Fibroblast of peridontal ligament (primary cell): Measurements from ENCODE around the gene REEP2.
"Not testable (repeated sequence)": the region's sequence is repeated elsewhere in the genome, so short reads cannot be mapped to it uniquely, and the experiment has no call there.

ENCODE experiments used
- DNase-seq: peaks from one replicate; pipeline ENCODE4 v3.0.0-alpha.2; 2010; ENCODE audit errors: extremely low read depth

REEP2 gene

DNA sequence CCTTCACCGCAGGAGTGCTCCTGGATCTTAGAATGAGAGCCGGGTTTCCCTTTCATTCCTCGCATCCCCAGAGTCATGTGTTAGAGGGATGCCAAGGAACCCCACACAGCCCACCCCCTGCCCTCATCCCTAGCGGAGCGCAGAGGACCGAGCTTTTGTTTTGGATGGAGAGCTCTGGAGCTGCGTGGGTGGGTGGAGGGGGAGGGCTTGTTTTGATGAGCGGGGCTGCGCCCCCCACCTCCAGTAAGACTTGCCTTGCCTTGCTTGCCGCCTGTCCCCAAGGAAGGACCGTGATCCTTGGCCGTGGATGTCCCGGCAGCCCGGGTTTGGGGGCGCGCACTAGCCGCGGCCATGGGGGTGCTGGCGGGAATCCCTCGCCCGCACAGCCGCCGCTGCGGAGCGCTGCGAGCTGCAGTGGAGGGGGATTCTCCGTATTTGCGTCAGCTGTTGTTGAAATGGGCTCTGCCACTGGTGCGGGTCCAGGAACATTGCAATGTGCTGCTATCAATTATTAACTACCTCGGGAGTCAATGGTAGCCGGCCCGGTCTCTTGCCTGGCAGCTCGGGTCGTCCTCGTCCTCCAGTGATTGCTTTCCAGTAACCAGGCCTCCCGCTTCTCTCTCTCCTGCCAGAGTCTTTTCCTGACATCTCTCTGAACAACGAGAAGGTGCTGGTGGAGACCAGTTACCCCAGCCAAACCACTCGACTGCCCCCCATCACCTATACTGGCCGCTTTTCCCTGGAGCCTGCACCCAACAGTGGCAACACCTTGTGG is 27.5 kb downstream of the REEP2 start:
- peak; percentile 60 for DNase-seq

DNA sequence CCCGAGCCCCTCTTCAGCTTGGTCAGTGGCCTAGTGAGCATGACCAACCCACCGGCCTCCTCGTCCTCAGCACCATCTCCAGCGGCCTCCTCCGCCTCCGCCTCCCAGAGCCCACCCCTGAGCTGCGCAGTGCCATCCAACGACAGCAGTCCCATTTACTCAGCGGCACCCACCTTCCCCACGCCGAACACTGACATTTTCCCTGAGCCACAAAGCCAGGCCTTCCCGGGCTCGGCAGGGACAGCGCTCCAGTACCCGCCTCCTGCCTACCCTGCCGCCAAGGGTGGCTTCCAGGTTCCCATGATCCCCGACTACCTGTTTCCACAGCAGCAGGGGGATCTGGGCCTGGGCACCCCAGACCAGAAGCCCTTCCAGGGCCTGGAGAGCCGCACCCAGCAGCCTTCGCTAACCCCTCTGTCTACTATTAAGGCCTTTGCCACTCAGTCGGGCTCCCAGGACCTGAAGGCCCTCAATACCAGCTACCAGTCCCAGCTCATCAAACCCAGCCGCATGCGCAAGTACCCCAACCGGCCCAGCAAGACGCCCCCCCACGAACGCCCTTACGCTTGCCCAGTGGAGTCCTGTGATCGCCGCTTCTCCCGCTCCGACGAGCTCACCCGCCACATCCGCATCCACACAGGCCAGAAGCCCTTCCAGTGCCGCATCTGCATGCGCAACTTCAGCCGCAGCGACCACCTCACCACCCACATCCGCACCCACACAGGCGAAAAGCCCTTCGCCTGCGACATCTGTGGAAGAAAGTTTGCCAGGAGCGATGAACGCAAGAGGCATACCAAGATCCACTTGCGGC is 28.2 kb downstream of the REEP2 start:
- DNase-seq = peak; percentile 61

DNA sequence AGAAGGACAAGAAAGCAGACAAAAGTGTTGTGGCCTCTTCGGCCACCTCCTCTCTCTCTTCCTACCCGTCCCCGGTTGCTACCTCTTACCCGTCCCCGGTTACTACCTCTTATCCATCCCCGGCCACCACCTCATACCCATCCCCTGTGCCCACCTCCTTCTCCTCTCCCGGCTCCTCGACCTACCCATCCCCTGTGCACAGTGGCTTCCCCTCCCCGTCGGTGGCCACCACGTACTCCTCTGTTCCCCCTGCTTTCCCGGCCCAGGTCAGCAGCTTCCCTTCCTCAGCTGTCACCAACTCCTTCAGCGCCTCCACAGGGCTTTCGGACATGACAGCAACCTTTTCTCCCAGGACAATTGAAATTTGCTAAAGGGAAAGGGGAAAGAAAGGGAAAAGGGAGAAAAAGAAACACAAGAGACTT is 28.9 kb downstream of the REEP2 start:
- DNase-seq = no peak

DNA sequence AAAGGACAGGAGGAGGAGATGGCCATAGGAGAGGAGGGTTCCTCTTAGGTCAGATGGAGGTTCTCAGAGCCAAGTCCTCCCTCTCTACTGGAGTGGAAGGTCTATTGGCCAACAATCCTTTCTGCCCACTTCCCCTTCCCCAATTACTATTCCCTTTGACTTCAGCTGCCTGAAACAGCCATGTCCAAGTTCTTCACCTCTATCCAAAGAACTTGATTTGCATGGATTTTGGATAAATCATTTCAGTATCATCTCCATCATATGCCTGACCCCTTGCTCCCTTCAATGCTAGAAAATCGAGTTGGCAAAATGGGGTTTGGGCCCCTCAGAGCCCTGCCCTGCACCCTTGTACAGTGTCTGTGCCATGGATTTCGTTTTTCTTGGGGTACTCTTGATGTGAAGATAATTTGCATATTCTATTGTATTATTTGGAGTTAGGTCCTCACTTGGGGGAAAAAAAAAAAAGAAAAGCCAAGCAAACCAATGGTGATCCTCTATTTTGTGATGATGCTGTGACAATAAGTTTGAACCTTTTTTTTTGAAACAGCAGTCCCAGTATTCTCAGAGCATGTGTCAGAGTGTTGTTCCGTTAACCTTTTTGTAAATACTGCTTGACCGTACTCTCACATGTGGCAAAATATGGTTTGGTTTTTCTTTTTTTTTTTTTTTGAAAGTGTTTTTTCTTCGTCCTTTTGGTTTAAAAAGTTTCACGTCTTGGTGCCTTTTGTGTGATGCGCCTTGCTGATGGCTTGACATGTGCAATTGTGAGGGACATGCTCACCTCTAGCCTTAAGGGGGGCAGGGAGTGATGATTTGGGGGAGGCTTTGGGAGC is 29.5 kb downstream of the REEP2 start:
- DNase-seq = peak; percentile 80

DNA sequence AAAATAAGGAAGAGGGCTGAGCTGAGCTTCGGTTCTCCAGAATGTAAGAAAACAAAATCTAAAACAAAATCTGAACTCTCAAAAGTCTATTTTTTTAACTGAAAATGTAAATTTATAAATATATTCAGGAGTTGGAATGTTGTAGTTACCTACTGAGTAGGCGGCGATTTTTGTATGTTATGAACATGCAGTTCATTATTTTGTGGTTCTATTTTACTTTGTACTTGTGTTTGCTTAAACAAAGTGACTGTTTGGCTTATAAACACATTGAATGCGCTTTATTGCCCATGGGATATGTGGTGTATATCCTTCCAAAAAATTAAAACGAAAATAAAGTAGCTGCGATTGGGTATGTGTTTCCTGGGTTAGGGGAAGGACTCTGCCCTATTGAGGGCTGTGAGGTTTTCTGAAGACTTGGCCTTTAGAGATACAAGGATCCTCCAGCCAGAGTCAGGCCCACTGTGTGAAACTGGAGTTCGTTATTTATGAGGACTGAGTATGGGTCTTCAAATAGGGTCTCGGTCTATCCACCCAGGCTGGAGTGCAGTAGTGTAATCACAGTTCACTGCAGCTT is 30.2 kb downstream of the REEP2 start:
- DNase-seq = peak; percentile 86

DNA sequence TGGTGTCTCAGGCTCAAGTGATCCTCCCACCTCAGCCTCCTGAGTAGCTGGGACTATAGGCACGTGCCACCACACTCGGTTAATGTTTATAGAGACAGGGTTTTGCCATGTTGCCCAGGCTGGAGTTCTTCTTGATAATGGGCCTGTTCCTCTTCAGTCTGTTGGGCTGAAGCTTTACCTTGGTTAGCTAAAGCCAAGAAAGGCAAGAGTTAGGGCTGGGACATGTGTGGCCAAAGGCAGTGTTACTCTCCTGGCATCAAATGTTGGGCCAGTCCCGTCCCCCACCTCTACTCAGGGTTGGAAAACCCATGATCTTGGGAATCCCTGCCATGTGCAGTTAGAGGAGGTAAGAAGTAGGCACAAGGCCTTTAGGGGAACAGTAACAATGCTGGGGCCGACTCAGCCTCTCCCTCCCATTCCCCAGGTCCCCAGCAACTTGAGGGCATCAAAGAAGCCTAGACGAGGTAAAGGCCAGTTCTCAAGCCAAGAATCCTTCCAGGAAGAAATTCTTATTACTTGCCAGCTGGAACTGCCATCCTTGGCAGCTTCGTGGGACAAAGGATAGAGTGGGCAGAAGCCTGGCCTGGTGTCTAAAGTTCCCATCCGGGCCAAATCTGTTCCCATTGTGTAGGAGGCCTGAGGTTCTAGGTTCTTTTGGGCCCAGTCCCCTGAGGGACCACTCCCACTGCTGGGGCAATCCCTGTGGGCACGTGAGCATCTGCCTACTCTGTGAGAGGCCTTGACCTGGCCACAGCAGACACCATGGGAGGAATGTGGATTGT is 30.9 kb downstream of the REEP2 start:
- DNase-seq = peak; percentile 90

DNA sequence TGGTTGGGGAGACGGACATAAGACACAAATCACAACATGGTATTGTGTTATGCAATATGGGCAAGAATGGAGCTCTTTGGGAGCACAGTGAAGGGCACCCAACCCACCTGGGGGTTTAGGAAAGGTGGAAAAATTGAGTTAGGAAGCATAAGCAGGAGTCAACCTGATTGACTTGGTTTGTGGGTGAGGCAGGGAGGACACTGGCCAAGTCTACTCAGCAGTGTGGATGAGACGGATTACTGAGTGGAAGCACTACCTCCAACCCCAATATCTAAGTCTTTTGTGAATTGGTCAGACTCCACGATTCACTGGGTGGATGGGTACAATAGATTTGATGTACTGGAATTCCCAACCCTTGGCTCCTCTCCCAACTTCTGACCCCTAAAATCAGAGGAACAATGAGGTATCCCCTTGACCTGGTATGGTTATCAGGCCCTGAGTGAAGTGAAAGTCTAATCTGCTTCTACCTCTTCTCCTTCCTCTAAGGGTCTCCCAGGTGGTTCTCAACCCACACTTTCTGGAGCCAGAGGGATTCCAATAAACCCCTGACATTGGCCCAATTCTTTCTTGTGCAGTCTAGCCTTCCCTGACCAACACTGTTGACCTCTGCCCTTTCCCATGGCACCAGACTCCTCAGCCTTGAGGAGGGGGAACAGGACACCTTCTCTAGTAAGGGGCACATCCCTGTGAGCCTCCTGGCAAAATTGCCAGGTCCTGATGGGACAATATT is 31.6 kb downstream of the REEP2 start:
- peak; percentile 89 for DNase-seq

DNA sequence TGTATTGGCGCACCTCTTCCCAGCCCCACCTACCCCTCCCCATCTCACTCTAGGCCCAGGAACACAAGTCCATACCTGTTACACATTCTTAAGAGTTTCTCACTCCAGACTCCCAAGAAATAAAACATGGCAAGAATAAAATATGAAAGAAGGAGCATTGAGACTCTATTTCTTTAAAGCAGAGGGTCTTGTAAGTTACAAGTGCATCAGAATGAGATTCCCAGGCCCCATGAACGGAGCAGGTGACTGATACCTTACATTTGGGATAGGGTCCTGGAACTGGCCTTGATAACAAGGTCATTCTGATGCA is 32.1 kb downstream of the REEP2 start:
- no peak for DNase-seq

DNA sequence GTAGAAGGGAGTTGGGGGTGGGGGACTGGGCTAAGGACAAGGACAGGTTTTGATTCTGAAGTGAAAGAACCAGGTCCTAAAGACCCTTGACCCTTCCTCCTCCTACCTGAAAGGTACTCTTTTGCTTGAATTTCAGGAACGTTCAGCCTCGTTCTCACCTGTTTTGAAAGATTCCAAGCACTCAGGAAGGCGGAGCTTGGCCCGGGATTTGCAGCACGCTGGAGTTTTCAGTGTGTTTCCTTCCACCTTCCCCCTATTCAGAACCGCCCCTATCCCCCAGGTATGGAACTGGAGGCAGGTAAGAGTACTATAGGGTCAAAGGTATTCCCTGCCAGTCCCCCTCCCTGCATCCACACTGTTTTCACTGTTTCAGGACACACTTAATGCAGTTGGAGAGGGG is 33.5 kb downstream of the REEP2 start:
- no peak for DNase-seq

DNA sequence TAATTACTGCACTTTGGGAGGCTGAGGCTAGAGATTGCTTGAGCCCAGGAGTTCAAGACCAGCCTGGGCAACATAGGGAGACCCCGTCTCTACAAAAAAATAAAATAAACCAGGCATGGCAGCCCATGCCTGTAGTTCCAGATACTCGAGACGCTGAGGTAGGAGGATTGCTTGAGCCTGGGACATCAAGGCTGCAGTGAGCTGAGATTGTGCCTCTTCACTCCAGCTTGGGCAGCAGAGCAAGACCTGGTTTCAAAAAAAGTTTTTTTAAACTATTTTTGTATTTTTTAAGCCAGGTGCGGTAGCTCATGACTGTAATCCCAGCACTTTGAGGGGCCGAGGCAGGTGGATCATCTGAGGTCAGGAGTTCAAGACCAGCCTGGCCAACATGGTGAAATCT is 34.3 kb downstream of the REEP2 start:
- not testable (repeated sequence) for DNase-seq

DNA sequence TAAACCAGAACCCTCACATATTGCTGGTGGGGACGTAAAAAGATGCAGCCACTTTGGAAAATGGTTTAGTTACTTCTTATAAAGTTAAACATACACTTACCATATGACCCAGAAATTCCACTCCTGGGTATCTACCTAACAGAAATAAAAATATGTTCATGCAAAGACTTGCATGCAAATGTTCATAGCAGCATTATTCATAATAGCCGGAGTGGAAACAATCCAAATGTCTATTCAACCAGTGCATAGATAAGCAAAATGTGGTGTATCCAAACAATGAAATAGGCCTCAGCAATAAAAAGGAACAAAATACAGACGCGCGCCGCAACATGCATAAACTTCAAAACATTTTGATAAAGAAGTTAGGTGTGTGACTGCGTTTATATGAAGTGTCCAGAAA is 38.1 kb downstream of the REEP2 start:
- no peak for DNase-seq

DNA sequence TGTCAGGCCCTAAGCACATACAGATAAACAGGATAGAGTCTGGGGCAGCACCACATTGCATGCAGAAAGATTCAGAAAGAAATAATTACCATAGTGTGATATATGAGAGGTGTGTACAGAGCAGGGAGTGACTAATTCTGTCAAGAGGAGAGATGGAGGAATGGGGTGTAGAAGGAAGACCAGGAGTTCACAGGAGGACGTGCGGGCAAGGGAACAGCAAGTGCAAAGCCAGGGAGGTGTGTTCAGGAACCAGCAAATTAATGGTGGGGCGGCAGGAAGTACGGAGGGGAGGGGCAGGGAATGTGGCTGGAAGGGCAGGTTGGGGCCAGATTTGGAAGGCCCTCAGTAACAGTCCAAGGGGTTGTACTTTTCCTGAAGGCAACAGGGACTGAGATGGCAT is 43.8 kb downstream of the REEP2 start:
- DNase-seq = no peak

DNA sequence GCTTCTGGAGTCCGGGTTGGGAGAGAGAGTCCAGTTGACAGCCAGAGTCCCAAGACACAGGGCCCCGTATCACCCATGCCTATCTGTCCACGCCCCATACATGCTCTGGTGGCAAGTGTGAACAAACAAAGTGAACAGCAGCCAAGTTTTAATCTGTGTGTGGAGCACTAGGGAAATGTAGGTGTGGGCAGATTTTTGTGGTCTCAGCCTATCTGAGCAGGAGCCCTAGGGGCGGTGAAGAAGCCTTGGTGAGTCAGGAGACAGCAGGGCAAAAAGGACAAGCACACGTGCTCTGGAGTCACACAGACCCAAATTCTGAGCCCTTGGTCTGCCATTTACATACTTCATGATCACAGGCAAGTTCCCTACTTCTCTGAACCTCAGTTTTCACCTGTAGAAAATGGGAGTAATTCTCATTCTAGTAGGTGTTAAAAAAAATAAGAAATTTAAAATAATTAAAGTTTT is 49.7 kb downstream of the REEP2 start:
- DNase-seq = no peak

DNA sequence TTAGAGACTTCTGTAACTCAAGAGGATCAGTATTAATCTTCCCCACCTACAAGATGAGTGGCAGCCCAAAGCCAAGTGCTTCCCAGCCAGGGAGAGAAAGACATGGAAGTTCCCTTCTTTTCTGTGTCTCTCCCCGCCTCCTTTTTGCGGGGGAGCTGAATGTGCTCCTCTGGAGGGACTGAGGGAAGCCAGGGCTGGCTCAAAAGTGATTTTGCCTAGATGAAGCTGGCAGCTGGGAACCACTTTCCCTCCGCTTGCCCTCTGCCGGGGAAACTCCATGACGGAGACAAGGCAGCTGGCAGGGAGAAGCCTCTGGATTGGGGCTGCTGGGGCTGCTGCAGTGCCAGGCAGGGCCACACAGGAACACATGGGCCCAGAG is 50.8 kb downstream of the REEP2 start:
- no peak for DNase-seq

DNA sequence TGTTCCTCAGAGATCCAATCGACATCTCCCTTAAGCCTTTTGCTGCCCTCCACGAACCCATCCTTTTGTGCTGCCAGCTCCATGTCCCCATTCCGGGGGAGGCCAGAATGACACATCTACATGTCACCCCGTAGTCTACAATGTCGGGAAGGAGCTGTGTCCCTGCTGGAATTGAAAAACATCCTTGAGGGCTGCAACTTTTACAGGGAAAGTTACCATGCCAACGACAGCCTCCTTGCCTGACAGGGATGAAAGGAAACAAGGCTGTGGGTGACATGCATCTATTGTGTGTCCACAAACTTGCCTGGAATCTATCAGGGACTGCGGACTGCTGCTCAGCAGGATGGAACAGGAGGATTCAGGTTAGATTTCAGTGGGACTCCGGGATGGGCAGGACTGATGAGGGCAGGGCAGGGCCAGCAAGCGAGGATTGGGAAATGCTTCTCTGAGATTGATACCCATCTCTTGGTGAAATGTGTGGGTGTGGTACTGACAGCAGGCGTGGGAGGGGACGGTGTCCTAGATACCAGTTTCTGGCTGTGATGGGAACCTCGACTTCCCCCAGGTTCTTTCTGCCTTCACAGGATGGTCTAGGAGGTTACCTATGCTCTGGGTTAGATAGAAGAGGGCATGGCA is 51.9 kb downstream of the REEP2 start:
- no peak for DNase-seq

DNA sequence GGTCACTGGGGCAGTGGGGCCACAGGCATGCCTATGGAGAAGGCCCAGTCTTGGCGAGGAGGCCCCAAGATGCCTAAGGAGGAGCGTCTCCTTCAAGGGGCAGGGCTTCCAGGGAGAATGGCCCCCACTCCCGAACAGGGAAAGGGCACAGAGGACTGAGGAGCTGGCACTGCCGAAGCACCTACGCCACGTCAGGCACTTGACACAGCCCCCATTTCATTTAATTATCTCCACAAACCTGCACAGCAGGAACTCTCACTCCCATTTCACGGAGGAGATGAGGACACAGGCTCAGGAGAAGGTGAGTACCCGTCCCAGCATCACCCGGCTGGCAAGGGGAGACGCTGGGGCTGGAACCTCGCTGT is 52.4 kb downstream of the REEP2 start:
- DNase-seq = no peak

DNA sequence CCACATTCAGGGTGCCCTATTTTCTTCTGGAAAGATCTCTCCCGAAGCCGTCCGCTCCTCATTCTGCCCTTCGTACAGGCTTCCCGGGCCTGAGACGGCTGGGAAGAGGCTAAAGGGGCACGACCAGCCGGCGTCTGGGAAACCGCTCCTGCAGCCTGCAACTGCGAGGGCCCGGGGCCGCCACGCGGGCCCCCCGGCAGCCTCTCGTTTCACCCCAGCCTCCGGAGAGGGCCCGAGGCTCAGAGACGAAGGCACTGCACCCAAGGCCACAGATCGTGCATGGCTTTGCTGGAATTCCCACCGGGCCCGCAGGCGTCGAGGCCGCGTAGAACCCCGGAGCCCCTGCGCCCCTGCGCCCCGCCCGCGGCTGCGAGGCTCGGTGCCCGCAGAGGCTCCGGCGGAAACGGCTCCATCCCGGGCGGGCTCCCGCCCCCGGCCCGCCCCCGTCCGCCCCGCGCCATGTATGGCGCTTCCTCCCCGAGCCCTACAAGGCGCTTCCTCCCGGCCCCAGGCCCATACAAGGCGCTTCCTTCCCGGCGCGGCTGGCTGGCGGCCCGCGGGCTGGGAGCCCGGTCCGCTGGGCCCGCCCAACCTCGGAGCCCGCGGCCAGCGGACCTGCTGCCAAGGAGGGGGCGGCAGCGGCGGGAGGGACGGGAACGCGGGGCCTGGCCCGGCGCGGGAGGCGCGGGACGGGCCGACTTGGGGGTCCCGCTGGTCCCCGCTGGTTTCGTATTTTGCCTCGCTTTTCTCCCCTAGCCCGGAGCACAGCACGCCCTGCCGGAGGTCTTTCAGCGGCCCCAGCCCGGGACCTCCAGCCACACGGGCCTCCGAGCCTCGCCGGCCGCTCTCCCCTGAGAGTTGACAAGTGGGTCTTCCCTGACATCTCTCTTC is 53.1 kb downstream of the REEP2 start:
- DNase-seq = peak; percentile 87

DNA sequence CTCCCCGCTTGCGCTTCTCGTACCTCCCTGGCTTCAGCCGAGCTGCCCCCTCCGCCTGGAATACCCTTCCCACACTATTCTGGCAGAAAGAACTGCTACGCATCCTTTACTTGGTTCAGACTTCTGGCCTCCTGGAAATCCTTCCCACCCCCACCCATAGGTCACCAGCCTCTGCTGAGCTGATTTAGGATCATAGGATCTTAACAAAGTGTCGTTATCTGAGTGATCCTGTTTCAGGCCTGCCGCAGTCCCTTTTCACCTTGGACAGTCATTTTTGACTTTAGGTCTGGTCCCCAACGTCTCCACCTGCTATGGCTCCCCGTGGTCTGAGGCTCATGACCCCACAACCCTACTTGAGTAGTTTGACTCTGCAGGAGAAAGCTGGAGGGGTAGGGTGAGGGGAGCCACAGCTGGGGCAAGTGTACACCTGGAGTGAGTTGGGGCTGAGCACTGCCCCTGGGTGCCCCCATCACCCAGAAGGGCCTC is 53.7 kb downstream of the REEP2 start:
- no peak for DNase-seq

DNA sequence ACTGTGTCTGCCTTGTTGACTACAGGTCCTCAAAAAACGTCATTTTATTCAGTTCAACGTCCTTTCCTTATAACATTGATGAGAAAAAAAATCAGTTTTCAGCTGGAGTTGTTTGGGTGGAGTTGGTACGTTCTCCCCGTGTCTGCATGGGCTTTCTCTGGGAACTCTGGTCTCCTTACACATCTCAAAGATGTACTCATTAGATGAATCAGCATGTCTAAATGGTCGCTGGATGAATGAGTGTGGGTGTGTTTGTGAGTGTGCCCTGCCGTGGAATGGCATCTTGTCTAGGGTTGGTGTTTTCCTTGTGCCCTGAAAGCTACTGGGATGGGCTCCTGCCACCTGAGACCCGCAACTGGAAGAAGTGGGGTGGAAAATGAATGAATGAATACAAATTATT is 56.5 kb downstream of the REEP2 start:
- peak; percentile 23 for DNase-seq
